ENCODE measurements around the gene RBFOX2. TPM values are rescaled to one million over a fixed set of nuclear protein-coding genes. Genes with fewer than 3 reads are reported as not detected.

The RBFOX2 gene
- total RNA-seq, 1 experiment from 2014 or later = 91.1 TPM

- intact Hi-C loops (cut with micrococcal nuclease; ENCODE audit: unreplicated experiment) = no loop called here
- H3K4me3 ChIP-seq (ENCODE audit: low read depth, low read length) = no peak overlapping the region
- no peak for DNase-seq
- peaks cover 28% of the 10 kb centered on the region for H3K4me1 ChIP-seq
- Mint-ChIP-seq H3K36me3 (ENCODE audit: insufficient read depth, unreplicated experiment) (no peaks in the 10 kb centered on the region), H3K27ac (ENCODE audit: unreplicated experiment) (no peak overlapping the region), H3K4me1 (ENCODE audit: low read depth, unreplicated experiment) (peaks cover 18% of the 10 kb centered on the region), H3K4me3 (ENCODE audit: unreplicated experiment) (no peak overlapping the region), H3K9me3 (ENCODE audit: unreplicated experiment) (no peaks in the 10 kb centered on the region), H3K27me3 (ENCODE audit: insufficient read depth, unreplicated experiment) (no peaks in the 10 kb centered on the region)
- H3K9me3 ChIP-seq = no peaks in the 10 kb centered on the region; the same call in 1 of the 2 replicates
- no TSS peak for BruUV-seq (replicated peaks)
- H3K27me3 ChIP-seq (replicated peaks; ENCODE audit: control insufficient read depth, insufficient read depth, low read length) = no peaks in the 10 kb centered on the region
- TF ChIP-seq CTCF (IDR thresholded peaks at IDR 0.05; ENCODE audit: insufficient read depth in 1 of 2, low read depth in 1 of 2, low read length in 1 of 2, severe bottlenecking in 1 of 2, unreplicated experiment in 1 of 2) = no peak
- CTCF ChIA-PET = no interaction called here
- no peaks in the 10 kb centered on the region for H3K36me3 ChIP-seq (ENCODE audit: control insufficient read depth, insufficient read depth, low read length)
- POLR2A ChIA-PET = no interaction called here
Observed at GRCh38 chr22:35997438-35997837, 31.2 kb downstream of the RBFOX2 start.

GRCh38 chr22:35996596-35996995 is 32.0 kb downstream of the RBFOX2 start:
- Histone ChIP-seq H3K27me3 (replicated peaks; ENCODE audit: control insufficient read depth, insufficient read depth, low read length) (no peaks in the 10 kb centered on the region), H3K4me1 (peaks cover 19% of the 10 kb centered on the region), H3K36me3 (ENCODE audit: control insufficient read depth, insufficient read depth, low read length) (no peaks in the 10 kb centered on the region), H3K9me3 (no peaks in the 10 kb centered on the region), H3K4me3 (ENCODE audit: low read depth, low read length) (no peak overlapping the region)
- H3K27me3 Mint-ChIP-seq (ENCODE audit: insufficient read depth, unreplicated experiment) = no peaks in the 10 kb centered on the region
- CTCF ChIA-PET = no interaction called here
- H3K9me3 Mint-ChIP-seq (ENCODE audit: unreplicated experiment) = no peaks in the 10 kb centered on the region
- POLR2A ChIA-PET = no interaction called here
- intact Hi-C loops (cut with micrococcal nuclease; ENCODE audit: unreplicated experiment) = no loop called here
- H3K4me3 Mint-ChIP-seq (ENCODE audit: unreplicated experiment) = no peak overlapping the region
- no peaks in the 10 kb centered on the region for H3K36me3 Mint-ChIP-seq (ENCODE audit: insufficient read depth, unreplicated experiment)
- no peak for DNase-seq
- no TSS peak for BruUV-seq (replicated peaks)
- TF ChIP-seq CTCF (IDR thresholded peaks at IDR 0.05; ENCODE audit: insufficient read depth in 1 of 2, low read depth in 1 of 2, low read length in 1 of 2, severe bottlenecking in 1 of 2, unreplicated experiment in 1 of 2) = no peak
- H3K4me1 Mint-ChIP-seq (ENCODE audit: low read depth, unreplicated experiment) = peaks cover 18% of the 10 kb centered on the region
- no peak overlapping the region for H3K27ac Mint-ChIP-seq (ENCODE audit: unreplicated experiment)

- Mint-ChIP-seq H3K27ac (ENCODE audit: unreplicated experiment) (no peak overlapping the region), H3K4me1 (ENCODE audit: low read depth, unreplicated experiment) (peaks cover 12% of the 10 kb centered on the region), H3K9me3 (ENCODE audit: unreplicated experiment) (no peaks in the 10 kb centered on the region), H3K36me3 (ENCODE audit: insufficient read depth, unreplicated experiment) (no peaks in the 10 kb centered on the region), H3K27me3 (ENCODE audit: insufficient read depth, unreplicated experiment) (no peaks in the 10 kb centered on the region), H3K4me3 (ENCODE audit: unreplicated experiment) (no peak overlapping the region)
- no peaks in the 10 kb centered on the region for H3K36me3 ChIP-seq (ENCODE audit: control insufficient read depth, insufficient read depth, low read length)
- H3K4me1 ChIP-seq = peaks cover 12% of the 10 kb centered on the region
- ChIA-PET CTCF (no interaction called here), POLR2A (no interaction called here)
- H3K9me3 ChIP-seq = no peaks in the 10 kb centered on the region
- no peak for DNase-seq
- no peaks in the 10 kb centered on the region for H3K27me3 ChIP-seq (replicated peaks; ENCODE audit: control insufficient read depth, insufficient read depth, low read length)
- intact Hi-C loops (cut with micrococcal nuclease; ENCODE audit: unreplicated experiment) = no loop called here
- BruUV-seq (replicated peaks) = no TSS peak
- no peak overlapping the region for H3K4me3 ChIP-seq (ENCODE audit: low read depth, low read length)
- TF ChIP-seq CTCF (IDR thresholded peaks at IDR 0.05; ENCODE audit: insufficient read depth in 1 of 2, low read depth in 1 of 2, low read length in 1 of 2, severe bottlenecking in 1 of 2, unreplicated experiment in 1 of 2) = no peak
Observed at GRCh38 chr22:35995772-35996171, 32.9 kb downstream of the RBFOX2 start.

All from Caco-2 (cell line).